ENCODE data around the gene CXCL13. TPM values are rescaled to one million over a fixed set of nuclear protein-coding genes. Genes with fewer than 3 reads are reported as not detected.

CXCL13 gene
- total and polyA plus RNA-seq, 2 of the 13 experiments (the other 11 are each of a cell fraction or from before 2014, with no cell fraction given), result not detected

DNA sequence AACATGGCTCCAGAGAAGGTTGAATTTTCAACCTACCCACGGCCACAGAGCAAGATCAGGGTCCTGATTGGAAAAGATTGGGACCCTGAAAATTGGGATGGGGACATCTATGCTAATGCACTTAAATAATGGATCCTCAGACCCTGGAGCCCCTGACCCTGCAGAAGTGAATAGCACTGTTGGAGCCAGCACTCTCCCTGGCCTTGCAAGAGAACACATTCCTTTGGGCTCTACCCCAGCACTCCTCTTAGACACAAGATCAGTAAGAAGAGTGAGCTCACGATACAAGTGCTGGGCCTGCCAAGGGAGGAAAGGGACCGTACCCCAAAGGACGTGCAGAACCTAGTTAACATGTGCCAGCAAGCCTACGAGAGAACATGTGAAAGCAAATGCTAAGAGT lies 19.9 kb downstream of the CXCL13 start:
- H3K4me3 ChIP-seq (replicated peaks in 1 of 3; ENCODE audit: insufficient read depth in 1 of 3, low read depth in 2 of 3, low read length in 3 of 3), result no peak overlapping the region
- DNase-seq (ENCODE audit: low spot score), result no peak
- BruUV-seq (replicated peaks), result no TSS peak

More for the DNA sequence above, 19.9 kb downstream of the CXCL13 start:
- no peaks in the 10 kb centered on the region for H3K36me3 ChIP-seq (replicated peaks in 1 of 2; ENCODE audit: control insufficient read depth in 1 of 2, insufficient read depth in 2 of 2, low read length in 2 of 2)
- FAIRE-seq (no peak), ATAC-seq (no peak)
- intact Hi-C loops (cut with micrococcal nuclease; ENCODE audit: unreplicated experiment), result no loop called here
- peaks cover 0 to 8% of the 10 kb centered on the region in 2 experiments; a peak in 2 of 5 replicates for H3K27me3 ChIP-seq (ENCODE audit: control insufficient read depth in 1 of 2, insufficient read depth in 2 of 2, low read length in 2 of 2)
- H2AFZ ChIP-seq (ENCODE audit: low read length), result no peak overlapping the region
- 37% methylated on average over 5 of the region's 5 CpGs for WGBS (ENCODE audit: low lambda C conversion rate)
- TF ChIP-seq MBNL3 (CRISPR knock-in tag; conservative IDR thresholded peaks at IDR 0.05), result no peak
- TF ChIP-seq SSRP1 (CRISPR knock-in tag; IDR thresholded peaks at IDR 0.05), result no peak
- TF ChIP-seq ZMYM3 (CRISPR knock-in tag; IDR thresholded peaks at IDR 0.05), result no peak
- TF ChIP-seq, protein P1, sequence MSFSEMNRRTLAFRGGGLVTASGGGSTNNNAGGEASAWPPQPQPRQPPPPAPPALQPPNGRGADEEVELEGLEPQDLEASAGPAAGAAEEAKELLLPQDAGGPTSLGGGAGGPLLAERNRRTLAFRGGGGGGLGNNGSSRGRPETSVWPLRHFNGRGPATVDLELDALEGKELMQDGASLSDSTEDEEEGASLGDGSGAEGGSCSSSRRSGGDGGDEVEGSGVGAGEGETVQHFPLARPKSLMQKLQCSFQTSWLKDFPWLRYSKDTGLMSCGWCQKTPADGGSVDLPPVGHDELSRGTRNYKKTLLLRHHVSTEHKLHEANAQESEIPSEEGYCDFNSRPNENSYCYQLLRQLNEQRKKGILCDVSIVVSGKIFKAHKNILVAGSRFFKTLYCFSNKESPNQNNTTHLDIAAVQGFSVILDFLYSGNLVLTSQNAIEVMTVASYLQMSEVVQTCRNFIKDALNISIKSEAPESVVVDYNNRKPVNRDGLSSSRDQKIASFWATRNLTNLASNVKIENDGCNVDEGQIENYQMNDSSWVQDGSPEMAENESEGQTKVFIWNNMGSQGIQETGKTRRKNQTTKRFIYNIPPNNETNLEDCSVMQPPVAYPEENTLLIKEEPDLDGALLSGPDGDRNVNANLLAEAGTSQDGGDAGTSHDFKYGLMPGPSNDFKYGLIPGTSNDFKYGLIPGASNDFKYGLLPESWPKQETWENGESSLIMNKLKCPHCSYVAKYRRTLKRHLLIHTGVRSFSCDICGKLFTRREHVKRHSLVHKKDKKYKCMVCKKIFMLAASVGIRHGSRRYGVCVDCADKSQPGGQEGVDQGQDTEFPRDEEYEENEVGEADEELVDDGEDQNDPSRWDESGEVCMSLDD (CRISPR knock-in tag; IDR thresholded peaks at IDR 0.05; ENCODE audit: borderline replicate concordance), result no peak
- TF ChIP-seq BCLAF1 (IDR thresholded peaks at IDR 0.05), result no peak
- H3K4me2 ChIP-seq (ENCODE audit: low read depth, low read length), result no peak overlapping the region
- H4K20me1 ChIP-seq (ENCODE audit: insufficient read depth, low read length), result no peaks in the 10 kb centered on the region
- no peaks in the 10 kb centered on the region for H3K9me3 ChIP-seq (ENCODE audit: low read length)
- H3K4me1 ChIP-seq (ENCODE audit: insufficient read depth, low read length), result no peaks in the 10 kb centered on the region
- no peak overlapping the region for H3K27ac ChIP-seq (ENCODE audit: extremely low read length, insufficient read depth, low read length)
- POLR2A ChIA-PET, result no interaction called here
- CTCF ChIA-PET (ENCODE audit: low intra/inter-chr PET ratio, low total read pairs), result no interaction called here
- in situ Hi-C loops (cut with HindIII; ENCODE audit: extremely low pct_ligation_motif_present, low pct_unique_long_range_greater_than_20kb), result no loop called here
- H3K79me2 ChIP-seq (ENCODE audit: insufficient read depth, low read length), result no peaks in the 10 kb centered on the region
- H3K9ac ChIP-seq (ENCODE audit: insufficient read depth, low read depth, low read length), result no peak overlapping the region
